ENCODE measurements around the gene CAMSAP1.

- TF ChIP-seq CTCF (IDR thresholded peaks at IDR 0.05; ENCODE audit: insufficient read depth, low read depth, low read length) (no peak), EZH2 (IDR thresholded peaks at IDR 0.05; ENCODE audit: insufficient read depth, low read length) (no peak)
These were observed 81.7 kb downstream of the CAMSAP1 start for GRCh38 chr9:135825435-135826187.
